HG03442 (cell line): ENCODE results near the gene PATL2.
A peak's percentile ranks its signal among the peaks of the same experiment; 100 is the strongest.
"Not testable (repeated sequence)": the region's sequence is repeated elsewhere in the genome, so short reads cannot be mapped to it uniquely, and the experiment has no call there.

Source experiments
- ATAC-seq: cut with Tn5 transposase; IDR thresholded peaks from one replicate; pipeline ENCODE4 v1.9.1; 2021; ENCODE audit warnings: mild to moderate bottlenecking, moderate library complexity; ENCODE audit not compliant: unreplicated experiment

Gene PATL2

DNA sequence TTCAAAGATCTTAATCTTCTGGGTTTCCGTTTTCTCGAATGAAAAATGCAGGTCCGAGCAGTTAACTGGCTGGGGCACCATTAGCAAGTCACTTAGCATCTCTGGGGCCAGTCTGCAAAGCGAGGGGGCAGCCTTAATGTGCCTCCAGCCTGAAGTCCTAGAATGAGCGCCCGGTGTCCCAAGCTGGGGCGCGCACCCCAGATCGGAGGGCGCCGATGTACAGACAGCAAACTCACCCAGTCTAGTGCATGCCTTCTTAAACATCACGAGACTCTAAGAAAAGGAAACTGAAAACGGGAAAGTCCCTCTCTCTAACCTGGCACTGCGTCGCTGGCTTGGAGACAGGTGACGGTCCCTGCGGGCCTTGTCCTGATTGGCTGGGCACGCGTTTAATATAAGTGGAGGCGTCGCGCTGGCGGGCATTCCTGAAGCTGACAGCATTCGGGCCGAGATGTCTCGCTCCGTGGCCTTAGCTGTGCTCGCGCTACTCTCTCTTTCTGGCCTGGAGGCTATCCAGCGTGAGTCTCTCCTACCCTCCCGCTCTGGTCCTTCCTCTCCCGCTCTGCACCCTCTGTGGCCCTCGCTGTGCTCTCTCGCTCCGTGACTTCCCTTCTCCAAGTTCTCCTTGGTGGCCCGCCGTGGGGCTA is at the start of gene PATL2, which contains the start of gene B2M:
TSS of gene PATL2 (minus strand) at position 228 of the 647 bp plus-strand sequence. CDS start 34,833 bp downstream, outside the sequence.
TSS of gene B2M (plus strand) at position 422 of the 647 bp plus-strand sequence. CDS start at position 452, 30 bp downstream.
- ATAC-seq = peak; percentile 84

- ATAC-seq = no peak
These were observed 42.2 kb upstream of the PATL2 start for GRCh38 chr15:44753345-44753744.

DNA sequence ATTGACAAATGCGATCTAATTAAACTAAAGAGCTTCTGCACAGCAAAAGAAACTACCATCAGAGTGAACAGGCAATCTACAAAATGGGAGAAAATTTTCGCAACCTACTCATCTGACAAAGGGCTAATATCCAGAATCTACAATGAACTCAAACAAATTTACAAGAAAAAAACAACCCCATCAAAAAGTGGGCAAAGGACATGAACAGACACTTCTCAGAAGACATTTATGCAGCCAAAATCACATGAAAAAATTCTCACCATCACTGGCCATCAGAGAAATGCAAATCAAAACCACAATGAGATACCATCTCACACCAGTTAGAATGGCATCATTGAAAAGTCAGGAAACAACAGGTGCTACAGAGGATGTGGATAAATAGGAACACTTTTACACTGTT is 32.3 kb upstream of the PATL2 start:
- not testable (repeated sequence) for ATAC-seq

GRCh38 chr15:44739222-44739847 is 28.2 kb upstream of the PATL2 start:
- not testable (repeated sequence) for ATAC-seq

DNA sequence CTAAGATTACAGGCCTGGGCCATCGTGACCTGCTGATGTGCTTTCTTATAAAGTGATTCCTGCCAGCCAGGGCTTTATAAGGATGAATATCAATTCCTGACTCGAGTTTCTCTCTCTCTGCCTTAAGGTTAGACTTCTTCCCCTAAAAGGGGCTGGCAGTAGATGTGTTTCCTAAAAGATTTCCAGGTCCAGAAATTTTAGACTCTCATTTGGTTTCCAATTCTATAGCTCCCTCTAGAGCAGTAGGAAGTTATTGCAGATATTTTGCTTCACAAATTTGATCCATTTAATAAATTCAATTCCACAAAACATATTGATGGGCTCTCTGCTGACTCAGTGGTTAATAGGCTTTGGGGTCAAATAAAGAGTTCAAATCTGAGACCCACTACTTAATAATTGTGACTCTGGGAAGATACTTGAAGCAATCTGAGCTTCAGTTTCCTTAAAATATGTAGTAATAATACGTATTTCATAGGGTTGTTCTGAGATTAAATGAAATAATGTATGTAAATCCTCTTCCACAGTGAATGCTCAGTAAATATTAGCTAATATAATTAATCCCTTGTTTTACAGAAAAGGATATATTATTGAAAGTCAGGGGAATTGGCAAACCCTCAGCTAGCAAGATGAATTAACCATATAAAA is 27.3 kb upstream of the PATL2 start:
- ATAC-seq = no peak

GRCh38 chr15:44736181-44736765 is 25.1 kb upstream of the PATL2 start, which contains the start of gene TRIM69:
Gene TRIM69, plus strand, starts transcription at chr15:44736528. Its CDS starts 177 bp downstream, at chr15:44736705.
- no peak for ATAC-seq

GRCh38 chr15:44735482-44736180 is 24.5 kb upstream of the PATL2 start:
- no peak for ATAC-seq

GRCh38 chr15:44734839-44735481 is 23.8 kb upstream of the PATL2 start:
- ATAC-seq = no peak

DNA sequence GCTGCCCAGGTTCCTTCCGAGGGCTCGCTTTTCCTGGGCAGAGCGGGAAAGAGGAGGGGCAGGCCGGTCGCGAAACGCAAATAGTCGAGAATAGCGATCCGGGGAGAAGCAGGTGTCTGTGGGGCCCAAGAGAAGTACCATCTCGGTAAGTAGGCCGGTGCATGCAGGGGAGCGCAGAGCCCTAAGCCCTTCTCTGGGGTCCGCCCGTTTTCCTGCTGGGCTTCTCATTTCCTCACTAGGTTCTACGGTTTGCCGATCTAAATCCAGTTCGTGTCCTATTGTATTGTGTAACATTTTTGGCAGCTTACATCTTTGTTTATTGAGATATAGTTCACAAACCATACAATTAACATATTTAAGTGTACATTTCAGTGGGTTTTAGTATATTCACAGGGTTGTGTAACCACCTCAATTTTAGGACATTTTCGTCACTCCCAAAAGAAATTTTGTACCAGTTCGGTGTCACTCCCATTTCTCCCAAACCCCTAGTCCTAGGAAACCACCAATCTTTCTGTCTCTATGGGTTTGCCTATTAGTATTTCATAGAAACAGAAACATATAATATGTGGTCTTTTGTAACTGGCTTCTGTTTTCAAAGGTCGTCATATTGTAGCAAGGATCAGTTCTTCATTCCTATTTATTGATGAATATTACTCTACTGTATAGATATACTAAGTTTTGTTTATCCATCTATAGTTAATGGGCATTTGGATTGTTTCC is 18.4 kb upstream of the PATL2 start:
- ATAC-seq = no peak

DNA sequence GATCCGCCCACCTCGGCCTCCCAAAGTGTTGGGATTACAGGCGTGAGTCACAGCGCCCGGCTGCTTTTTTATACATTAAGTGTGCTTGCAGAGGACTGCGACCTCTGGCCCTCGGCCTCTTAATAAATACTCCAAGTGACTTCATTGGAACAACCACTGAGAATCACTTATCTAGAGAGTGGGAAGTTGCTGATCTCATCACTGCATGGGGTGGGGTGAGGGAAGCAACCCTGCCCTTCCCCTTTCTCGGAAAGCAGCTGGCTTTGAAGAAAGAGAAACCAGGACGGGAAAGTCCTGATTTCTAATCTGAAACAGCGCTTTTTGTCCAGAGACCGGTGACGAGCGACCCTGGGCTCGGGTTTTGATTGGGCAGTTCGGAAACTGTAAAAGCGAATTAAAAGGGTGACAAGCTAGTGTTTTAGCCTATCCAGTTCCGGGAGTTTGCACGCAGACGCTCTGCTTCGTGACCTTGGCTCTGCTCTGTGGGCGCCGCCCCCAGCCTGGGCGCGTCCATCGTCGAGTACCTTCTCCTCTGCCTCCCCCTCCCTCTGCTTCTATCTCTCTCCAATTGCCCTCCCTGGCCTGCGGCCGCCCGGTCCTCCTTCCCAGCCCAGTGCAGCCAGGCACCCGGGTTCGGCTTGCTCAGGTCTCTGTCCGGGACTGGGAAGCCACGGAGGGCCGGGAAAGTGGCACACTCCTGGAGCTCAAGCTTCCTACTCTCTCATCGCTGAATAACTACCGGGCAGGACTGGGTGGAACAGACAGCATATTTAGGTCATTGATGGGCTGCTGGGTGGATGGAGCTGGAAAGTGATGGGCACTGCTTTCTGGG is 17.7 kb upstream of the PATL2 start:
- peak; percentile 74 for ATAC-seq

- ATAC-seq = not testable (repeated sequence)
These were observed 17.1 kb upstream of the PATL2 start for GRCh38 chr15:44728232-44728575.

DNA sequence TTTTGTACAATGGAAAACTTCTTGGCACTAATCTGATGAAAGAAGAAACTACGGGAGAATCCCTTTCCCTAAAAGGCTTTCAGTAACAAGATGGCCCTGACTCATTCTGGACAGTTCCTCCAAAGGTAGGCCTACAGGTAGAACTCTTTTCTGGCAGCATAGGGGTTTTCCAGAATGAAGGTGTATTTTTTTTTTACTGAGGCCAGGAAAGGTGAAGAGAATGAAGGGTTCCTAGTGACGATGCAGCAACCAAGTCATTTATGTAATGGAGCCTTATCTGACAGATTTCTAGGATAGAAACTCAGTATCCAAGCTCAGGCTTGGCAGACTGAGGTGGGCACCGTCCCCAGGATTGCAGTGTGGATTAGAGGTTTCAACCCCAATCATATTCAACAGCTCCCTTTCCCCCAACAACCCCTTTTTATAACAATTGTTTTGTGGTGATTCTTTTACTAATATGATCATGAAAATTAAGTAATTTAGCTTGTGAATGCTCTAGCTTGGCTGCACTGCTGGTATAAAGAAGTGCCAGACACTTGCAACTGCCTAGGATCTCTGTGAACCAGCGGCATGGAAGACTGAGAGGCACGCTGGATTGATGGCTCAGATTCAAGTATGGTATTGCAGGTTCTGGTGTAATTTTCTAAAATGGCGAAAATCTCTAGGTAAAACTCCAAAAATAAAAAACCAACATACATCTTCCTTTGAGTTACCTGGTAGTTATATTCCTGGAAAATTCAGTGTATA is 16.5 kb upstream of the PATL2 start:
- no peak for ATAC-seq

GRCh38 chr15:44726568-44727484 is 15.7 kb upstream of the PATL2 start:
- peak; percentile 31 for ATAC-seq

DNA sequence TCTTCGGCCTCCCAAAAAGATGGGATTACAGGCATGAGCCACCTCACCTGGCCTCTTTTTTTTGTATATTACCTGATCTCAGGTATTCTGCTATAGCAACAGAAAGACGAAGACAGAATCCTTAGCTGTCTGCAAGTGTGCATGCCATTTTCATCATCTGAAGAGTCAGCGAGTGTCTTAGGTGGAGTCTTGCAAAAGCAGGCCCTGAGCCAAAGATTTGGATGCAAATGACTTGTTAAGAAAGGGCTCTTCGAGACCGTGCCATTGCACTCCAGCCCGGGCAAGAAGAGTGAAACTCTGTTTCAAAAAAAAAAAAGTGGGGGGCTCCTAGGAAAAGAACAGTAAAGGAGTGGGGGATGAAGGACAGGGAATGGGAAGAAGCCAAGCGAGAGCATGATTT is 15.0 kb upstream of the PATL2 start:
- ATAC-seq = no peak

GRCh38 chr15:44722011-44722410 is 10.9 kb upstream of the PATL2 start:
- ATAC-seq = no peak

GRCh38 chr15:44720460-44721176 is 9.5 kb upstream of the PATL2 start:
- no peak for ATAC-seq
